MM.1S (cell line): Measurements from ENCODE around the gene TXK.

ENCODE experiments used
- DNase-seq: peaks from one replicate; pipeline ENCODE4 v3.0.0-alpha.2; 2015
- H2AFZ ChIP-seq: fragments of 300-600 bp; sonication (generic); 2 replicates; pipeline ENCODE4 v1.6.0; 2016; ENCODE audit warnings: antibody characterized with exemption, low read length
- H3F3A ChIP-seq: fragments of 300-600 bp; sonication (generic); 2 replicates; pipeline ENCODE4 v1.6.1; 2016; ENCODE audit warnings: mild to moderate bottlenecking, antibody characterized with exemption, low read length, moderate library complexity, mixed read lengths; ENCODE audit not compliant: insufficient read depth
- H3K27ac ChIP-seq: fragments of 300-600 bp; sonication (generic); 2 replicates; pipeline ENCODE4 v1.5.1; 2016; ENCODE audit warnings: mild to moderate bottlenecking, low read length
- H3K27me3 ChIP-seq: fragments of 300-600 bp; sonication (generic); replicated peaks from 2 replicates; pipeline ENCODE4 v1.6.0; 2016; ENCODE audit warnings: low read length; ENCODE audit not compliant: insufficient read depth
- H3K36me3 ChIP-seq: fragments of 300-600 bp; sonication (generic); replicated peaks from 2 replicates; pipeline ENCODE4 v1.6.1; 2016; ENCODE audit warnings: mild to moderate bottlenecking, low read length, mixed read lengths; ENCODE audit not compliant: insufficient read depth
- H3K4me1 ChIP-seq: fragments of 300-600 bp; sonication (generic); 2 replicates; pipeline ENCODE4 v1.6.1; 2016; ENCODE audit warnings: low read length, mixed read lengths
- H3K4me2 ChIP-seq: fragments of 300-600 bp; sonication (generic); 2 replicates; pipeline ENCODE4 v1.6.0; 2016; ENCODE audit warnings: low read depth, low read length
- H3K4me3 ChIP-seq: fragments of 300-600 bp; sonication (generic); 2 replicates; pipeline ENCODE4 v1.5.1; 2016; ENCODE audit warnings: low read length, mixed read lengths
- H3K79me2 ChIP-seq: fragments of 300-600 bp; sonication (generic); 2 replicates; pipeline ENCODE4 v1.6.1; 2016; ENCODE audit warnings: mixed run types, low read length, mixed read lengths
- H3K9ac ChIP-seq: fragments of 300-600 bp; sonication (generic); 2 replicates; pipeline ENCODE4 v1.6.1; 2016; ENCODE audit warnings: low read length, mixed read lengths
- H3K9me2 ChIP-seq: fragments of 300-600 bp; sonication (generic); replicated peaks from 2 replicates; pipeline ENCODE4 v1.6.1; 2016; ENCODE audit warnings: mild to moderate bottlenecking, low read length, mixed read lengths; ENCODE audit not compliant: insufficient read depth
- H3K9me3 ChIP-seq: fragments of 300-600 bp; sonication (generic); replicated peaks from 2 replicates; pipeline ENCODE4 v1.6.1; 2016; ENCODE audit warnings: mild to moderate bottlenecking, low read length, mixed read lengths; ENCODE audit not compliant: insufficient read depth
- H4K20me1 ChIP-seq: fragments of 300-600 bp; sonication (generic); 2 replicates; pipeline ENCODE4 v1.6.1; 2016; ENCODE audit warnings: mild to moderate bottlenecking, low read length, moderate library complexity, mixed read lengths; ENCODE audit not compliant: insufficient read depth
- CTCF ChIP-seq: fragments of 300-600 bp; sonication (generic); IDR thresholded peaks from 2 replicates; pipeline ENCODE4 v1.5.1; 2016; ENCODE audit warnings: antibody characterized with exemption, low read length, mixed read lengths
- EZH2 ChIP-seq: fragments of 300-600 bp; sonication (generic); optimal IDR thresholded peaks from 2 replicates; pipeline ENCODE3; 2017; ENCODE audit warnings: low read depth, mild to moderate bottlenecking, antibody characterized with exemption, low read length, mixed read lengths
- EZH2phosphoT487 ChIP-seq: fragments of 300-600 bp; sonication (generic); IDR thresholded peaks from 2 replicates; pipeline ENCODE4 v1.6.1; 2018; ENCODE audit warnings: antibody characterized with exemption, low read length

Gene TXK

GRCh38 chr4:48139691-48140090 is 5.6 kb upstream of the TXK start:
- DNase-seq = peak; percentile 23
- Histone ChIP-seq H3K27ac (peak overlapping the region; percentile 67; the same call in 1 of the 2 replicates), H3K4me3 (no peak overlapping the region)

GRCh38 chr4:48138936-48139335 is 4.9 kb upstream of the TXK start:
- H3K9ac ChIP-seq = no peak overlapping the region; the same call in 1 of the 2 replicates
- no peaks in the 10 kb centered on the region for H3K9me2 ChIP-seq
- peaks cover 26% of the 10 kb centered on the region for H3K4me1 ChIP-seq
- H4K20me1 ChIP-seq = peaks cover 4% of the 10 kb centered on the region
- H3K9me3 ChIP-seq = no peaks in the 10 kb centered on the region
- TF ChIP-seq EZH2phosphoT487 (no peak), CTCF (no peak), EZH2 (no peak)
- peak; percentile 82 for DNase-seq
- H3F3A ChIP-seq = peaks cover 34% of the 10 kb centered on the region
- H2AFZ ChIP-seq = no peak overlapping the region
- H3K4me3 ChIP-seq = no peak overlapping the region
- H3K79me2 ChIP-seq = peaks cover 55% of the 10 kb centered on the region
- no peaks in the 10 kb centered on the region for H3K27me3 ChIP-seq
- peak overlapping the region; percentile 67 for H3K27ac ChIP-seq
- peaks cover 37% of the 10 kb centered on the region for H3K36me3 ChIP-seq
- peak overlapping the region; percentile 36; the same call in 1 of the 2 replicates for H3K4me2 ChIP-seq

More at GRCh38 chr4:48139691-48140090, 5.6 kb upstream of the TXK start:
- Histone ChIP-seq H3K9me3 (no peaks in the 10 kb centered on the region), H4K20me1 (peaks cover 4% of the 10 kb centered on the region), H3K36me3 (peaks cover 39% of the 10 kb centered on the region), H3K4me1 (peaks cover 26% of the 10 kb centered on the region), H3K27me3 (no peaks in the 10 kb centered on the region), H2AFZ (no peak overlapping the region), H3K9ac (no peak overlapping the region), H3F3A (peaks cover 34% of the 10 kb centered on the region), H3K79me2 (peaks cover 62% of the 10 kb centered on the region), H3K9me2 (no peaks in the 10 kb centered on the region), H3K4me2 (peak overlapping the region; percentile 36; the same call in 1 of the 2 replicates)
- TF ChIP-seq CTCF = no peak
- no peak for TF ChIP-seq EZH2phosphoT487
- no peak for TF ChIP-seq EZH2

- Histone ChIP-seq H3F3A (peaks cover 34% of the 10 kb centered on the region), H3K9me2 (no peaks in the 10 kb centered on the region), H3K9me3 (no peaks in the 10 kb centered on the region), H3K36me3 (peaks cover 40% of the 10 kb centered on the region), H4K20me1 (peaks cover 4% of the 10 kb centered on the region), H3K9ac (no peak overlapping the region), H3K27me3 (no peaks in the 10 kb centered on the region), H2AFZ (no peak overlapping the region), H3K79me2 (peaks cover 51% of the 10 kb centered on the region), H3K4me2 (peak overlapping the region; percentile 36; the same call in 1 of the 2 replicates), H3K27ac (peak overlapping the region; percentile 67; the same call in 1 of the 2 replicates), H3K4me1 (peaks cover 26% of the 10 kb centered on the region), H3K4me3 (no peak overlapping the region)
- DNase-seq = no peak
- TF ChIP-seq EZH2phosphoT487 = no peak
- TF ChIP-seq CTCF = no peak
- no peak for TF ChIP-seq EZH2
These were observed 4.5 kb upstream of the TXK start for GRCh38 chr4:48138511-48138910.
